ENCODE results near the gene CXorf38.

CXorf38 gene, protein sequence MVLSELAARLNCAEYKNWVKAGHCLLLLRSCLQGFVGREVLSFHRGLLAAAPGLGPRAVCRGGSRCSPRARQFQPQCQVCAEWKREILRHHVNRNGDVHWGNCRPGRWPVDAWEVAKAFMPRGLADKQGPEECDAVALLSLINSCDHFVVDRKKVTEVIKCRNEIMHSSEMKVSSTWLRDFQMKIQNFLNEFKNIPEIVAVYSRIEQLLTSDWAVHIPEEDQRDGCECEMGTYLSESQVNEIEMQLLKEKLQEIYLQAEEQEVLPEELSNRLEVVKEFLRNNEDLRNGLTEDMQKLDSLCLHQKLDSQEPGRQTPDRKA

DNA sequence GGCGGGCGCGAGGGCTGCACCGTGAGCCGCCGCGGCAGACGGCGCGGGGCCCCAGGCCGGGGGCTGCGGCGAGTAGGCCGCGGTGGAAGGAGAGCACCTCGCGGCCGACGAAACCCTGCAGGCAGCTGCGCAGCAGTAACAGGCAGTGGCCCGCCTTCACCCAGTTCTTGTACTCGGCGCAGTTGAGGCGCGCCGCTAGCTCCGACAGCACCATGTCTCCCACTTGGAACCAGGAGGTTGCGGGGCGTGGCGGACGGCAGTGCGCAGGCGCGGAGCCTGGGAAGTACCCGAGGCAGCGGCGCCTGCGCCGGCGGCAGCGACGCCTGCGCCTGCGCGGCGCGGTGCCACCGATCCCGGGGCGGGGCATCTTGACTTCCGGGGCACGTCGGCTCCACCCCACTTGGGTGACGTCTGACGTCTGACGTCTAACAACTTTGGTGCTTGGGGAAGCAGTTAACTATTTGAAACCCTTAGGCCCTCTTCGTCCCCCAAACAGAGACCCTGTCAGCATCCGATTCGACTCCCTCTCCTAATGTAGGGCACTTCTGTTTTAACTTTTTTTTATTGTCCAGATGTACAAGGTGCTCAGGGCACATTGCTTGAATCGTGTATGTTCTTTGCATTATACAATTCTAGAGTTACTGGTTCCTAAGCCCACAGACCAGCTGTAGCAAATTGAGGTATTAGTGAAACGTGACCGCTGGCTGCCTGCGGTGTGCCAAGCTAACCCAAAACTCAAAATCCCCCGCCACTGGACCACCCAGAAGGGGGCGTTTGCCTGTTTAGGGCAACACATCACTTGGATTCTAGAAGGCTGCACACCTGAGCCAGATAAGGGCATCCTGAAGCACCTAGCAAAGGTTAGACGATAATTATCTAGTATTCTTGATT, at the start of gene CXorf38:
TSS of gene CXorf38 (minus strand) at position 255 of the 891 bp plus-strand sequence. CDS start at position 214, 41 bp downstream.
- DNase-seq, result peak; percentile 92

DNA sequence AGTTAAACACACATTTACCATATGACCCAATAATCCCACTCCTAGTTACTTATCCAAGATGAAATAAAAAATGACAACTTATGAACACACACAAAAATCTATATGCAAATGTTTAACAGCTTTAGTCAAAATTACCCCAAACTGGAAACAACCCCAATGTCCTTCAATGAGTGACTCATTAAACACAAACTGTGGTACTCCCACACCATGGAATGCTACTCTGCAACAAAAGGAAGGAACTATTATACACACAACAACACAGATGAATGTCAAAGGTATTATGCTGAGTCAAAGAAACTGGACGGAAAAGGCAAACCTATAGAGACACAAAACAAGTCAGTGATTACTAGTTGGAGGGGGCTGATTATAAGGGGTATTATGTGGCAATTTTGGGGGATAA, 47.4 kb upstream of the CXorf38 start:
- DNase-seq, result no peak

DNA sequence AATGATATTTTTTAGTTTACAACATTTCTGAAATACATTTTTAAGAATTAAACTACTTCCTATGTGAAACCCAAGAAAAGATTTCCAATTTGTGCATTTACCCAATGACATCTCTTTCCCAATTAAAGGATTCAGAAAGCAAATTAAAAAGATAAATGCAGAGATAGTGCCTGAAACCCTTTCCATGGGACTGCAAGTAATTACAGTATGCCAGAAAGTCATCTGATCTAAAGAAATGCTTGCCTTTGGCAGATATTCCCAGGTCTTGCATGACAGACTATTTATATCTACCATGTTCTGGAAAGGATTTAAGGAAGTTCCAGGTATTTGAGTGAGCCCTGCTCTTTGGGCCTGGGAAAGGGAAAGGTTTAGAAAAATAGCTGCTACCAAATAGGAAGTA, 41.6 kb upstream of the CXorf38 start:
- no peak for DNase-seq

DNA sequence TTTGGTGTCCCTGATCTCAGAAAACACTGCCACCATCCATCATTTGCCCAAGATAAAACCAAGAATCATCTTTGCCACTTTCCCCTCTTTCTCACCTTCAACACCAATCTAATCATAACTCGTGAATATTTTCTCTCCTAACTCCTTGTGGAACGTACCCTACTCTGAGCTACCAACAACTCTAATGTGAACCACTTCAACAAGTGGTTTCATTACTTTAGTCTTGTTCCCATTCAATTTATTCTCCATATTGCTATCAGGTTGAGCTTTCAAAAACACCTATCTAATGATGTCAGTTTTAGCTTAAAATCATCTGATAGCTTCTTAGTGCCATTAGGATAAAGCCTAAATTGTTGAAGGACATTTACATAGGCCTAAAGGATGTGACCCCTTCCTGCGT, 39.8 kb upstream of the CXorf38 start:
- no peak for DNase-seq

DNA sequence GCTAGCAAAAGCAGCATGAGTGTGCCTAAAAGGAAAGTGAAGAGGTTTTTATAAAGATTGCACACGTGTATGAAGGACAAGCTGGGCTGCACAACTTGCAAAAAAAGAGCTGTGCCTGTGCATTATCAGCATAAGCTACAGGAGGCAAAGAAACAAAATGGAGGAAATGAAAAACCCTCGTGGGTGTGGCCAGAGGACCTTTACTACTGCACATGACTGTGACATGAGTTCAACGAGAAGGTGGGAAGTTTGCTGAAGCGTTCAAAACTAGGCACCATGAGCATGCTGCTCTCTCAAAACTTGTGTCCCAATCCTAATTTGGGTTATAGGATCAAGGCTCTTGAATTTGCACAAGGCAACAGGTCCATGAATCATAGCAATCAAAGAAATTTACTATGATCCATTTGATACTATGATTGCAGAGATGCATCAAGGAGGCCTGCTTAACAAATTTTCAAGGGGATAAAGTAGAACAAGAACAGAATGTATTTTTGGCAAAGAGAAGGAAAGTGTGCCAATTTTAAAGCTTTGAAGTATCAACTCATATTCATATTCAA, 38.1 kb upstream of the CXorf38 start:
- DNase-seq, result no peak

DNA sequence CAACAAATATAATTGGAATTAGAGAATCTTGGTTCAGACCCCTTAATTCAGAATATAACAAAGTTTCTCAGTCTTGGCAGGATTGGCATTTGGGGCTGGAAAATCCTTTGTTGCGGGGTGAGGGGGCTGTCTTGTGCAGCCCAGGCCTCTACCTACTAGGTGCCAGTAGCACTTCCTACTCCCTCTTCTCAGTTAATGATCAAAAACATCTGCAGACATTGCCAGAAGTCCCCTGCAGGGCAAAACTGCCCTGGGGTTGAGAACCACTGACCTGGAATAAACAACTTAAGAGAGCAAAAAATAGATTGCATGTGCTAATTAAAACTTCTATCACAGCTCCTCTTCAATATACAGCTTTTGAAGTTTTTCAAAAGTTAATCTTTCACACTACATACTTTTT, 36.7 kb upstream of the CXorf38 start:
- DNase-seq, result no peak

DNA sequence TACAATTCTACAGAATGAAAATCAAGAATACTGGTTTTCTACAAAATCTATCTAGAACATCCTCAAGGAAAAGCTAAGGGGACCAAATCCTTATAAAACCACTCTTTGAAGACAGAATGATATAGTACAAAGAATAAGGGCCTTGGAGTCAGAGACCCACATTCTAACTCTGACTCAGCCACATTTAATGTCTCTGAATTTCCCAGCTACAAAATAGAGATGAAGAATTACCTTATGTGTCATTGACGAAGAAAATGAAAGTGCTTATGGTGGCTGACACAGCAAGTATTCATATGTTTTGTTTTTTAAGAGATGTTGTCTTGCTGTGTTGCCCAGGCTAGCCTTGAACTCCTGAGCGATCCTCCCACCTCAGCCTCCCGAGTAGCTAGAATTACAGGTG, 35.9 kb upstream of the CXorf38 start:
- DNase-seq, result no peak

DNA sequence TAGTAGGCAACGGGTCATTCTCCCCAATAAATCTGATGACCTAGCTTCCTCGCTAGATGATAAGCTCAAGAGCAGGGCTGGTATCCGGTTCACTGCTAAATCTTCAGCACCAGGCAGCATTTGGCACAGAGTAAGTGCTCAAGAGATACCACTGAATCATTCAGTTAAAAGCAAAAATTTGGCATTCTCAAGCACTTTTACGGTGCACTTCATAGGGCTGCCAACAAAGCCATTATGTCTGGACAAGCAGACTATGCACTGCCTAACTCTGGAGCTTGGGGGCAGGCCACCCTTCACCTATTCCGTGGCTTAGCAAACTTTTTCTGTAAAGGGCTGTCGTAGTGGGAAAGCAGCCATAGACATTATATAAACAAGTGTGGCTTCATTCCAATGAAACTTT, 23.8 kb upstream of the CXorf38 start:
- no peak for DNase-seq

DNA sequence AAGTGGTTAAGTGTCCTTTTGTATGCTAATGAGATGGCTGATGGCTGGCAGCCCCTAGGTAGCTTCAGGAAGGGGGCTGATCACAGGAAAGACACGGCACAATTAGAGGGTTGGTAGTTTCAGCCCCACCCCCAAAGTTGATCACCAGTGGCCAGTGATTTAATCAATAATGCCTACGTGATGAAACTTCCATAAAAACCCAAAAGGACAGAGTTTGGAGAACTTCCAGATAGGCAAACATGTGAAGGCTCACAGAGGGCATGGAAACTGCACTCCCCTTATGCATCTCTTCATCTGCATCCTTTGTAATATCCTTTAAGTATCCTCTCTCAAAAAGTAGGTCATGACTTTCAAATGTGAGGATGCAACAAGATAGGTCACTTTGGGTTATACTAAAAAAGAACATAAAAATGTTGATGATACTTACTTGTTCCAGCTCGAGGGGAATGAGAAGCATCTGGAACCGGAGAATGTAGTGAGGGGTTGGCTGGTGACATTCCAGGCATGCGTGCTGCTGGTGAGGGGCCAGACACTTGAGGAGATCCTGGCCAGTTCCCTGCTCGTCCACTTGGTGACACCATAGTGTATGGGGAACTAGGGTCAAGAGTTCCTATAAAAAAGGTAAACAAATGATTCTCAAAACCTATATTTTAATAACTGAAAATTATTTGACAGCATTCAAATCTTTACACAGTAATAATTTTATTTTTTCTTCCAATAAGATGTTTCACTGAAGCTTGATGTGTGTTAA, 16.7 kb upstream of the CXorf38 start:
- no peak for DNase-seq

DNA sequence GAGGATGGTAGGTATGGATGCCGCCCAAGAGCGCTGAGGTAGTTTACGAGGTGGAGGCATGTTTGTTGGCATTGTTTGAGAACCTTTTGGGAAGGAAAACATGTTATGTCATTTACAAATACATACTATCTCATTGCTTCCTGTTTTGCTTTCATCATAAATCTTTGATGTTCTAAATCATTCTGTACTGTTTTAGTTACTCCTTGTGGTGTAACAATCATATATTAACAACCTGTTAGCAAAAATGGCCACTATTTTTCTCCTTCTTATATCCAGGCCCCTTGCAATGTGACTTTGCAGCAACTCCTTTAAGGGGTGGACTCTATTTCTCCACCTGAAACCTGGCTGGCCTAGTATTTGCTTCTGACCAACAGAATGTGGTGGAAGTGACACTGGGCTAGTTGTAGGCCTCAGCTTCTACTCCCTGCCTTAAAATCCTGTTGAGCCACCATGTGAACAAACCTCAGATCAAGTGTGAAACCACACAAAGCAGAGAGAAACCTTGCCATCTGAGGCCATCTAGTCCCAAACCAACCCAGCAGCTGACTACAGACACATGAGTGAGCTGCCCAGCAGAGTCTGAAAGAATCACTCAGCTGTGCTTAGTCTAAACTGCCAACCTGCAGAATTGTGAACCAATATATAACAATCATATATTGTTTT, 15.8 kb upstream of the CXorf38 start:
- DNase-seq, result no peak

DNA sequence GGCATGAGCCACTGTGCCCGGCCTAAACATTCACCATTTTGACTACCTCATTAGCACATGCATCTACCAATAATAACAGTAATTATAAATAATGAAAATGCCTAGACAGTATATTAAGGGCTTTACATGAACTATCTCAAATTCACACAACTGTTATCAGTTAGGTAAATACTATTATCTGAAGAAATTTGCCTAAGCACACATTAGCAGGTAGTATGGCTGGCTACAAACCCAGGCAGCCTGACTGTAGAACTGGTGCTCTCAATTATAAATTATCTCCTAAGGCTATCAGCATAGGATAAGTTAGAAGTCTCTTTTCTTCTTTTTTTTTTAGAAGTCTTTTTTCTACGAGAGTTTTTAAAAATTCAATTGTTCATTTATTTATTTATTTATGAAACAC, 14.1 kb upstream of the CXorf38 start:
- no peak for DNase-seq

DNA sequence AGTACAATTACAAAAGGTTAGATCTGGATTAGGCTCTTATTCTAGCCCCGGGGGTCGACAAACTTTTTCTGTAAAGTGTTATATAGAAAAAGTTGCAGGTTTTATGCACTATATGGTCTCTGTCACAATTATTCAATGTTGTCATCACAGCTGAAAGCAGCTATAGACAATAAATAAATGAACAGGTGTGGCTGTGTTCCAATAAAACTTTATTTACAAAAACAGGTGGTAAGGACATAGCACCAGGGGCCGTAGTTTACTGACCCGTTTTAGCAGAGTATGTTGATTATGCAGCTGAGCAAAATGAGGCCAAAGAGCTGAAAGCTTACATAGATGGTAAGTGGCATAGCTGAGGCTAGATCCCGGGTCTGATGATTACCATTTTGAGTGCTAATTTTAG, 13.0 kb upstream of the CXorf38 start:
- DNase-seq, result no peak

DNA sequence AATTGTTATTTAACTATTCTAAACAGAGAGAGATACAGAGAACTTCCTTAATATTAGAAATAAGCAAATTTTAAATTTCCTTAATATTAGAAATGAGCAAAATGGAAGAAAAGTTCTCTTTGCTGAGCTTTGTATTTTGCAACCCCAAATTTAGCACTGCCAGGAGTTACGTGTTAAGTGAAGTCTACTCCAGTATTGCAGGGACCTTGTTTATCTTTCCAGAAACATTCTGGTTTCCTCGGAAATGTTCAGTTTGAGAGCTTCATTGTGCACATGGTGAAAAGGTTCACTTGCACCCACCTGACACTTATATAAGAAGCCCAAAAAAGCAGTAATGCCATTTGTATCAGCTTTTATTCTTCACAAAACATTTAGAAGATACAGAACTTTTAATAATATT, 6.2 kb upstream of the CXorf38 start:
- DNase-seq, result no peak

DNA sequence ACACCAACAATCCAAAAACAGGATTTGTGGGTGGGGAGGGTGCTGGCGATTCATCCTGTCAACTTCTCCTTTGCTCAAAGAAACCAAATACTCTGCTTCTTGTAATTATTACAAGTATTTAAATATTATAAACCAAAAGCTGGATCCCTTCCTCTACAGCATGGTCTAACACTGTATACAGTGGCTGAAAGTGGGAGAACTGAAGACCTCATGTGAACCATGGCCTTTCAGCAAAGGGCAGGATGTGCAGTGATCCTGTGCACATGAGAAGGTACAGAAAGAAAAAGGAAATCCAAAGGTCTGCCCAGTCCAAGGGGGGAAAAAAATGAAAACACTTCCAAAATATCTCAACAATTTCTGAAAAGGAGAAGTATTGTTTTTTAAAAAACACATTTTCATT, 5.3 kb upstream of the CXorf38 start:
- no peak for DNase-seq

DNA sequence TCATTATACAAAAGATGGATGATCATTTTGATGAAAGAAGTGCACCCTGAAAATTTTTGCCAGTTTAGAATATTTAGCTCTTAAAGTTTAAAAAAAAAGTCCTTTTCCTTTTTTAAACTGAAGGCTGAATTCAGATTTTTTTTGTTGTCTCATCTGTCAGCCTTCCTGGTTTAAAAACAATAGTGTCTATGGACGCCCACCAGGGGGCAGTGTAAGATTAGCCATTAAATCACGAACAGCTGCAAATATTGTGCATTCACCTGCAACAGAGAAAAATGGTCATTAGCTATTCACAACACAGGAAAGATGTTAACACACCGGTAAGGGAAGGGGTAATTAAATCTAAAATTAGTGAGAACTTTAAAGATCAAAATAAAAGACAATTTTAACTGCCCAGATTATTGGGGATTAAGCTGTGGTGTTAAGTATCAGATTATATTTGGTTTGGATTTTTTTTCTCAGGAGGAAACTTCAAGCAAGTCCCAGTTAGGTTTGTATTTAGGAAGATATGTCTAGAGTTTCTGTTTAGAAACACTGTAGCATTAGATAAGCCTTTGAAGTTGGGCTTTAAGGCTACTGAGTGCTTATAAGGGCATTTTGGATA, 4.4 kb upstream of the CXorf38 start:
- DNase-seq, result peak; percentile 71

DNA sequence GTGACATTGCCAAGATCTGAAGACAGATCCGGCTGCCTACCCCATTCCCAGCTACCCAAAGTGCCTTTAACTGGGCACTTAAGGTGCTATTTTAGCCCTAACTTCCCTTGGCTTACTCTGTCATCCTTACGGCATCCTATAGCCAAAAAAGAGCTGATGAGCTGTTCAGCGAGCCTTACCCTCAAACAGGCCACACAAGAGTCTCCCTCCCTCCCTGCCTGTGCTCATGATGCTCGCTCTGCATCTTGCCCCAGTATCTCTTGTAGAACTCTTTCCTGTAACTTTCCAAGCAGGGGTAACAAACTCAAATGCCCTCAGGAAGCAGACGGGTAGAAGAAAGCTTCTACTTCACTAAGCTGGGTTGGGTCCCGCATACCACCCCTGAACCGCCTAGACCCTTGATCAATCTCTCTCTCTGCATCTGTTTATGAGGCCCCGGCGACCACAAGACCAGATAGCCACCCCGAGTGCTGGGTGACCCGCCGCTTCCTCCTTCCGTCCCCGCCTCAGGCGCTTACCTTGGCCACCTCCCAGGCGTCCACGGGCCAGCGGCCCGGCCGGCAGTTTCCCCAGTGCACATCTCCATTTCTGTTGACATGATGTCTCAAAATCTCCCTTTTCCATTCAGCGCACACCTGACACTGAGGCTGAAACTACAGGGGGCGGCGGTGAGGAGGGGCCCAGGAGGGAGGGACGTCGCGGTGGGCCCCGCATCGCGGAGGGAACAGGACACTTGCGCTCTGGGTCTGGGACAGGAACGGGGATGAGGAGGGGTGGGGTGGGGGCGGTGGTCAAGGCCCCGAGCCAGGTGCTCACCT, 663 bp downstream of the CXorf38 start:
- DNase-seq, result peak; percentile 30

DNA sequence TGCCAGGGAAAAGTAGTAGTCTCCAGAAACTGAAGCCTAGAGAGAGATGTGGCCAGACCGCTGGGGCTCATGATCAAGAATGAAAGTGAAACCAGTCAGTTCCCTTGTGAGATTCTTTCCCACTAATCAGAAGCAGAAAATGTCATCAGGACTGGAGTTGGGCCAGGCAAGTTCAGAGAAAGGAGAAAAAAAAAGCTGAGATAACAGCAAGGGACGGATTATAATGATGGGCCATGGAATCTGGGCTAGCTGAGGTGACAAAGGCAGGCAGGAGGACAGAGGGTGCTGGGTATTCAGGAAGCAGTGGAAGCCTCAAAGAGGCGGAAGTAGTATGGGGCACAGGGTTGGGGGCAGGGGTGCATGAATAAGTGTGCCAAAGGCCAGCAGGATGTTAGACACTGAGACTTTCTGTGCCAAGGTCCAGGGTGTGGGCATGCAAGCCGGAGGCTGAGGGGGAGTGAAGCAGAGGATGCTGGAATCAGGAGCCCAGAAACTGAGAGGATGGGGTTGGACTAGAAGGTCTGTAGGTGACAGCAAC, 2.5 kb downstream of the CXorf38 start:
- DNase-seq, result peak; percentile 47

DNA sequence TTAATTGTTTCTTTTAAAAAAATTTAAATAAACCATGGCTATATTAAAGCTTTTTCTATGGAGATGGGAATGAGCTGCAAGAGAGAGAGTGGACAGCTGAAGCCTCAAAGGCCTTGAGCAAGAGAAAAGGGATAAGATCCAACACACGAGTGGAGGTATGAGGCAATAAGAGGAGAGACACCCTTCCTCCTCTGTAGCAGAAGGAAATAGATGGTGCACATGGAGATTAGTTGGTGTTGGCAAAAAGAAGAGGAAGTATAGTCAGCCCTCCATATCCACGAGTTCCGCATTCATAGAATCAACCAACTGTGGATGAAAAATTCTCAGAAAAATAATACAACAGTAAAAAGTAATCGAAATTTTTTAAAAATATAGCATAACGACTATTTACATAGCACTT, 3.2 kb downstream of the CXorf38 start:
- no peak for DNase-seq

DNA sequence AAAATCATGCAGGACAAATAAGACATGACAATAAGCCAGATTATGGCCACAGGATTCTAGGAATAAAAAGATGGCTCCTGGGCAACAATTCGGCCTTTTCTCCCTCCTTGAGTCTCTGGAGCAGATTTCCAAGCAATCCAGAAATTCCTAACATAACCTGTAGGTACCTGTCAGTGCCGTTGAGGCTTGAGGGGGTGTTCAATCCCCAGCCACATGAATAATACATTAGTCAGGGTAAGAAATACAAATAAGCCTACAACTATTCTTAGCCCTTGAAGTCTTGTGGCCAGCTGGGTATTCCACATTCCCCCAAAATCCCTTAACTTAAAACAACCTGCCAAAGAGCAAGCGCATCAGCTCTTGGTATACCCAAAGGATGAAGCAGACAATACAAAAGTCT, 9.7 kb downstream of the CXorf38 start:
- no peak for DNase-seq

DNA sequence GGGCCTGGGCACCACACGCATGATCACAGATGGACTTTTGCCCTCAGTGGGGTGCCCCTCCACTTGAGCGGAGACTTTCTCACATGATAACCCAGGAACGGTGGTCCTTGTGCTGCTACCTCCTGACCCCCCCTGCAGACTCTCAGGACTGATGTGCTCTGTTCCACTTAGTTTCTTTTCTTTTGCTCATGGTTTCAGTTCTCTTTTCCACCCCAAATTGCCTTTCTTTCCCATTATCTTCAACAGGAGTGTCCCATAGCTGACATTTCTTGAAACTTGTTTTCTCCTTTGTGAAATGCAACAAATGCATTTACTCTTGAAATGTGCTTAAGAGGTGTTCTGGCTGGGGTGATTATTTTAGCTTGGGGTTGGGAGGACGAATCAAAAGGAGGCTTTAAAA, 15.2 kb downstream of the CXorf38 start:
- no peak for DNase-seq

DNA sequence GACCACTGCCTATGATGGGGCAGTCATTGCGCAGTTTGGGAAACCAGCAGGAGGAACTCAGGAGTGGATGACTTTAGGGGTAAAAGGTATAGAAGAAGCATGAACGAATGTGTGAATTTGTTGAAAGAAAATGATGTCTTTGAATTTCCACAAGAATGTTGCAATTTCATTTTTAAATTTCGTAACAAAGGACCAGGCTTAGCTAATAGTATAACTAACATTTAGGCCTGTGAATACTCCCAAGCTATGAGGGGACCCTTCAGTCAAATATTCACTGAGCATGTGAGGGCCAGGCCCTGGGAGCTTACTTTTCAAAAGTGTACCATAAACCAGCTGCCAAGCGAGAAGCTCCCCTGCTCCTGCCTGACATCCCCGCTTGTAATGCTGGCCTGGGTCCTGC, 18.9 kb downstream of the CXorf38 start:
- no peak for DNase-seq
